ENCODE results near the gene ENGASE.

DNA sequence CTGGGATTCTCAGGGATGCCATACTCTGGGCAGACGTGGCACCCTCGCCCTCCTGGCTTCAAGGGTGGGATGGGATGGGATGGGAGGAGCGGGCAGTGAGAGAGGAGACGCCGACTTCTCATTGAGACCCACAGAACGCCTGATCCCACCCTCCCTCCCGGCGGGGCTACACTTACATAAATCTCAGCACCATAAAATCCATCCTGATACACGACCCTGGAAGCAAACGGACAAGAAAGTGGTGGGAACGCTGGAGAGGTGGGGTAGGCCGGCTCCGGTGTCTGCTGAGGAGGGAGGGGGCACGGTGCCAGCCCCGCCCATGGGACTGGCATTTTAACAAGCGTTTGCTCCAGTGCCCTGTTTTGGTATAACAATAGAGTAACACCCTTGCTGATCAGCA is 21.9 kb downstream of the ENGASE start:
- TF ChIP-seq, protein P1, sequence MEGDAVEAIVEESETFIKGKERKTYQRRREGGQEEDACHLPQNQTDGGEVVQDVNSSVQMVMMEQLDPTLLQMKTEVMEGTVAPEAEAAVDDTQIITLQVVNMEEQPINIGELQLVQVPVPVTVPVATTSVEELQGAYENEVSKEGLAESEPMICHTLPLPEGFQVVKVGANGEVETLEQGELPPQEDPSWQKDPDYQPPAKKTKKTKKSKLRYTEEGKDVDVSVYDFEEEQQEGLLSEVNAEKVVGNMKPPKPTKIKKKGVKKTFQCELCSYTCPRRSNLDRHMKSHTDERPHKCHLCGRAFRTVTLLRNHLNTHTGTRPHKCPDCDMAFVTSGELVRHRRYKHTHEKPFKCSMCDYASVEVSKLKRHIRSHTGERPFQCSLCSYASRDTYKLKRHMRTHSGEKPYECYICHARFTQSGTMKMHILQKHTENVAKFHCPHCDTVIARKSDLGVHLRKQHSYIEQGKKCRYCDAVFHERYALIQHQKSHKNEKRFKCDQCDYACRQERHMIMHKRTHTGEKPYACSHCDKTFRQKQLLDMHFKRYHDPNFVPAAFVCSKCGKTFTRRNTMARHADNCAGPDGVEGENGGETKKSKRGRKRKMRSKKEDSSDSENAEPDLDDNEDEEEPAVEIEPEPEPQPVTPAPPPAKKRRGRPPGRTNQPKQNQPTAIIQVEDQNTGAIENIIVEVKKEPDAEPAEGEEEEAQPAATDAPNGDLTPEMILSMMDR (IDR thresholded peaks at IDR 0.05; ENCODE audit: insufficient read depth, low read length, poor library complexity, severe bottlenecking): no peak
- no peak for TF ChIP-seq EZH2phosphoT487 (conservative IDR thresholded peaks at IDR 0.05; ENCODE audit: low read length)

Measured in SU-DHL-6 (cell line).